ENCODE data around the gene PLOD1.
"Not testable (repeated sequence)": the region's sequence is repeated elsewhere in the genome, so short reads cannot be mapped to it uniquely, and the experiment has no call there.

Gene PLOD1

GRCh38 chr1:11918799-11919519, 15.6 kb upstream of the PLOD1 start:
- no peaks in the 10 kb centered on the region for H3K27me3 ChIP-seq (ENCODE audit: control insufficient read depth, insufficient read depth, low read length)
- peaks cover 11% of the 10 kb centered on the region for H3K4me1 ChIP-seq (ENCODE audit: control insufficient read depth, insufficient read depth, low read length)
- H3K9ac ChIP-seq (ENCODE audit: low read length) = no peak overlapping the region
- H3K36me3 ChIP-seq (ENCODE audit: control insufficient read depth, insufficient read depth, low read length) = no peaks in the 10 kb centered on the region
- H3K9me3 ChIP-seq (ENCODE audit: control insufficient read depth, low read length) = no peaks in the 10 kb centered on the region
- no peak overlapping the region for H3K4me3 ChIP-seq (ENCODE audit: low read length)

GRCh38 chr1:11919621-11920020, 14.9 kb upstream of the PLOD1 start:
- H3K4me1 ChIP-seq (ENCODE audit: control insufficient read depth, insufficient read depth, low read length) = peaks cover 17% of the 10 kb centered on the region
- no peak overlapping the region for H3K4me3 ChIP-seq (ENCODE audit: low read length)
- H3K27me3 ChIP-seq (ENCODE audit: control insufficient read depth, insufficient read depth, low read length) = no peaks in the 10 kb centered on the region
- no peak overlapping the region for H3K9ac ChIP-seq (ENCODE audit: low read length)
- no peaks in the 10 kb centered on the region for H3K36me3 ChIP-seq (ENCODE audit: control insufficient read depth, insufficient read depth, low read length)
- no peaks in the 10 kb centered on the region for H3K9me3 ChIP-seq (ENCODE audit: control insufficient read depth, low read length)

GRCh38 chr1:11920239-11920903, 14.1 kb upstream of the PLOD1 start:
- Histone ChIP-seq H3K36me3 (ENCODE audit: control insufficient read depth, insufficient read depth, low read length) (no peaks in the 10 kb centered on the region), H3K27me3 (ENCODE audit: control insufficient read depth, insufficient read depth, low read length) (no peaks in the 10 kb centered on the region), H3K9me3 (ENCODE audit: control insufficient read depth, low read length) (no peaks in the 10 kb centered on the region), H3K4me3 (ENCODE audit: low read length) (no peak overlapping the region), H3K9ac (ENCODE audit: low read length) (peak overlapping the region; percentile 33), H3K4me1 (ENCODE audit: control insufficient read depth, insufficient read depth, low read length) (peaks cover 23% of the 10 kb centered on the region)

DNA sequence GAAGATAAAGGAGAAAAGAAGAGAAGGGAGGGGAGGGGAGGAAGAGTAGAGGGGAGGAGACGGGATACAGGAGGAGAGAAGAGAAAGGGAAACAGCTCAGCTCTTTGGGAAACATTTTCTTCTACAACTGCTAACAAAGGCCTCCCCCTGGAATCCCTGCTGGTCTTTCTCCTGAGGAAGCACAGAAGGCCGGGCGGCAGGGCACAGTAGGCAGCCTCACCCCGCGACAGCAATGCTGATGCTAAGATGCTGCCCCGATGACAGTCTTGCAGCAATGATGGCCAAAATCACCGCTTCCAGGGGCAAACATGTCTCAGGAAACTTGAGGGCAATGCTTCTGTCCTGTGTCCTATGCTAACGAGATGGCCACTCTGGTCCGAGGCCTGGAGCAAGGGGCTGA, 13.5 kb upstream of the PLOD1 start:
- H3K36me3 ChIP-seq (ENCODE audit: control insufficient read depth, insufficient read depth, low read length) = no peaks in the 10 kb centered on the region

GRCh38 chr1:11923069-11923826, 11.3 kb upstream of the PLOD1 start:
- Histone ChIP-seq H3K4me1 (ENCODE audit: control insufficient read depth, insufficient read depth, low read length) (peaks cover 23% of the 10 kb centered on the region), H3K27me3 (ENCODE audit: control insufficient read depth, insufficient read depth, low read length) (no peaks in the 10 kb centered on the region), H3K9ac (ENCODE audit: low read length) (no peak overlapping the region), H3K9me3 (ENCODE audit: control insufficient read depth, low read length) (no peaks in the 10 kb centered on the region), H3K36me3 (ENCODE audit: control insufficient read depth, insufficient read depth, low read length) (no peaks in the 10 kb centered on the region), H3K4me3 (ENCODE audit: low read length) (no peak overlapping the region)

More for the DNA sequence above, 13.5 kb upstream of the PLOD1 start:
- H3K27me3 ChIP-seq (ENCODE audit: control insufficient read depth, insufficient read depth, low read length) = no peaks in the 10 kb centered on the region
- H3K9ac ChIP-seq (ENCODE audit: low read length) = no peak overlapping the region
- no peak overlapping the region for H3K4me3 ChIP-seq (ENCODE audit: low read length)
- H3K9me3 ChIP-seq (ENCODE audit: control insufficient read depth, low read length) = no peaks in the 10 kb centered on the region
- H3K4me1 ChIP-seq (ENCODE audit: control insufficient read depth, insufficient read depth, low read length) = peaks cover 23% of the 10 kb centered on the region

DNA sequence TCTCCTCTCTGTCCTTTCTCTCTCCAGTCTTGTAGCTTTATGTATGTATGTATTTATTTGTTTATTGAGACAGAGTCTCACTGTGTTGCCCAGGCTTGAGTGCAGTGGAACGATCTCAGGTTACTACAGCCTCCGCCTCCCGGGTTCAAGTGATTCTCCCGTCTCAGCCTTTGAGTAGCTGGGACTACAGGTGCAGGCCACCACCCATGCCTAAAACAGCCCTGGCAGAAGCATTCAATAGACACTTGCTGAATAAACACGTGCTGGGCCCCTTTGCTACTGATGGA, 10.7 kb upstream of the PLOD1 start:
- no peaks in the 10 kb centered on the region for H3K9me3 ChIP-seq (ENCODE audit: control insufficient read depth, low read length)
- no peaks in the 10 kb centered on the region for H3K27me3 ChIP-seq (ENCODE audit: control insufficient read depth, insufficient read depth, low read length)
- no peak overlapping the region for H3K4me3 ChIP-seq (ENCODE audit: low read length)
- H3K4me1 ChIP-seq (ENCODE audit: control insufficient read depth, insufficient read depth, low read length) = peaks cover 23% of the 10 kb centered on the region
- H3K9ac ChIP-seq (ENCODE audit: low read length) = peak overlapping the region; percentile 9
- H3K36me3 ChIP-seq (ENCODE audit: control insufficient read depth, insufficient read depth, low read length) = no peaks in the 10 kb centered on the region

DNA sequence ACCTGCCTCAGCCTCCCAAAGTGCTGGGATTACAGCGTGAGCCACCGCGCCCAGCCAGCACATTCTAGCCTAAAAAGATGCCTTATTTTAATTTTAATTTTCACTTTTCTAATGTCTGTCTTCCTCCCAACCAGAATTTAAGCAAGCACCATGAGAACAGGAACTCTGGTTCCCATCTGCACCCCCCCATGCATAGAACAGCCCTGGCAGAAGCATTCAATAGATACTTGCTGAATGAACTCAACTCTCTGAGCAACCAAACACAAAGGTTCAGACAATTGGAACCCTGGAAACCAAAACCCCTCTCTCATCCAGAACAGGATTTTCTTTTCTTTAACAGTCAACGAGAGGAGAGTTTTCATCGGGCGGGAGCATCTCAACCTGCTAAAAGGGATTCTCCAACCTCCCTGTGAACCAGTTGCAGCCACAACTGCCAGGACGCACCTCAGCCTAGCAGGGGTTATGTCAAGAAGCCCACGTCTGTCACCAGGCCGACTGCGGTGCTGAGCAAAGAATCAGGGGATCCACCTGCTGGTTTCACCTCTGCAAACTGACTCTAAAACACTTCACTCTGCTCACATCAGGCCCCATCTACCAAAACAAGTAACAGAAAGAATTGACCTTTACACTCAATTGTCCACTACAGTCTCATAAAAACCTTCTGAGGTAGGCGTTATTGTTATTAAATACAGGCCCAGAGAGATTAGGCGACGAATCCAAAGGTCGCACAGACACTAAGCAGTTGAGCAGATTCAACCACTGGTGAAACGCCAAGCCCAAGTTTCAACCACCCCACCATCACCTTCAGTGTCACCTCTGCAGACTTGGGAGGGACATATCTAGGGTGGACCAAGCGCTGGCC, 10.0 kb upstream of the PLOD1 start:
- peaks cover 23% of the 10 kb centered on the region for H3K4me1 ChIP-seq (ENCODE audit: control insufficient read depth, insufficient read depth, low read length)
- no peaks in the 10 kb centered on the region for H3K9me3 ChIP-seq (ENCODE audit: control insufficient read depth, low read length)
- H3K27me3 ChIP-seq (ENCODE audit: control insufficient read depth, insufficient read depth, low read length) = no peaks in the 10 kb centered on the region
- H3K9ac ChIP-seq (ENCODE audit: low read length) = peak overlapping the region; percentile 60
- H3K4me3 ChIP-seq (ENCODE audit: low read length) = peak overlapping the region; percentile 57
- no peaks in the 10 kb centered on the region for H3K36me3 ChIP-seq (ENCODE audit: control insufficient read depth, insufficient read depth, low read length)

DNA sequence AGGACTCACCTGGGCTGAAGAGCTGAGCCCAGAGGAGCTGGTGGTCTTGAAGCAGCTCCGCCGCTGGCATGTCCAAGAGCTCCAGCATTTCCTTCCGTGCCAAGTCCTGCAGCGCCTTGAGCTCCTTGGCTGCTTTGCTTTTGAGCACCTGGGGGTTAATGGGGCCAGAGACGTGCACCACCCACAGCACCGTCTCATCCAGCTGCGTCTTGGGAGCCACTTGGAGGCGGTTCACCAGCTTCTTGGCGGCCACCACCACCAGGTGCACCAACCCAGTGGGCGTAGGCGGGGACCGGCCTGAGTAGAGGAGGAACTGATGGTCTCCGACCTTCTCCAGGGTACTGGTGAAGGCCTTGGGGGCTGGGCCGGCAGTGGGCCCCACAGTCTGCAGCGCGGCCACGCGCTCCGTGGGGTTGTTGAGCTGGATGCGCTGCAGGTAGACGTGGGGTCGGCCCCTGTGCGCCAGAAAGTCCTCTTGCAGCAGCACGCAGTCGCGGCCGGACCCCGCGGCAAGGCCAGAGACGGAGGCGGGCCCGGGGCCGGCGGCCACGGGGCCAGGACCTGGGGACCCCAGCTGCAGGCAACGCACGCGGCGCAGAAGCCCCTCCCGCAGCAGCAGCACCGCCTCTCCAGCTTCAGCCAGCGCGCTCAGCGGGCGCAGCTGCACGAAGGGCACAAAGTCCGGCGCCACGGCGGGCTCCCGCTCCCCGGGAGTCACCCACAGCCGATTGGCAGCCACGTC, 9.2 kb upstream of the PLOD1 start:
- not testable (repeated sequence) for H3K27me3 ChIP-seq (ENCODE audit: control insufficient read depth, insufficient read depth, low read length); H3K9me3 ChIP-seq (ENCODE audit: control insufficient read depth, low read length); H3K36me3 ChIP-seq (ENCODE audit: control insufficient read depth, insufficient read depth, low read length)
- Histone ChIP-seq H3K4me1 (ENCODE audit: control insufficient read depth, insufficient read depth, low read length) (peaks cover 27% of the 10 kb centered on the region), H3K4me3 (ENCODE audit: low read length) (peak overlapping the region; percentile 57), H3K9ac (ENCODE audit: low read length) (peak overlapping the region; percentile 60)

DNA sequence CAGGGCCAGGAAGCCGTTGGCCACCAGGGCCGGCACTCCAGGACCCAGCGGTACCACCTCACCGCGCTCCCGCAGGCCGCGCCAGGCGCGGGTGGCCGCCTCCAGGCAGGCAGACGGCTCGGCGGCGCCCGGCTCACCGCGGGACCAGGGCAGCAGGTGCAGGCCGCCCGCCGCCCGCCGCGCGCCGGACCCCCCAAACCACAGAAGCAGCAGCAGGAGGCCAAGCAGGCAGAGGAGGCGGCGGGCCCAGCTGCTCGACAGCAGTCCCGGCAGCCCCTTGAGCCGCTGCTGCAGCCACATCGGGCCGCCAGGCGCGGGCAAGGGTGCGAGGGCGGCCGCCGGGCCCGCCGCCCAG, 8.6 kb upstream of the PLOD1 start:
- H3K27me3 ChIP-seq (ENCODE audit: control insufficient read depth, insufficient read depth, low read length) = no peaks in the 10 kb centered on the region
- no peak overlapping the region for H3K4me3 ChIP-seq (ENCODE audit: low read length)
- H3K9me3 ChIP-seq (ENCODE audit: control insufficient read depth, low read length) = no peaks in the 10 kb centered on the region
- no peak overlapping the region for H3K9ac ChIP-seq (ENCODE audit: low read length)
- H3K4me1 ChIP-seq (ENCODE audit: control insufficient read depth, insufficient read depth, low read length) = peaks cover 24% of the 10 kb centered on the region
- no peaks in the 10 kb centered on the region for H3K36me3 ChIP-seq (ENCODE audit: control insufficient read depth, insufficient read depth, low read length)

DNA sequence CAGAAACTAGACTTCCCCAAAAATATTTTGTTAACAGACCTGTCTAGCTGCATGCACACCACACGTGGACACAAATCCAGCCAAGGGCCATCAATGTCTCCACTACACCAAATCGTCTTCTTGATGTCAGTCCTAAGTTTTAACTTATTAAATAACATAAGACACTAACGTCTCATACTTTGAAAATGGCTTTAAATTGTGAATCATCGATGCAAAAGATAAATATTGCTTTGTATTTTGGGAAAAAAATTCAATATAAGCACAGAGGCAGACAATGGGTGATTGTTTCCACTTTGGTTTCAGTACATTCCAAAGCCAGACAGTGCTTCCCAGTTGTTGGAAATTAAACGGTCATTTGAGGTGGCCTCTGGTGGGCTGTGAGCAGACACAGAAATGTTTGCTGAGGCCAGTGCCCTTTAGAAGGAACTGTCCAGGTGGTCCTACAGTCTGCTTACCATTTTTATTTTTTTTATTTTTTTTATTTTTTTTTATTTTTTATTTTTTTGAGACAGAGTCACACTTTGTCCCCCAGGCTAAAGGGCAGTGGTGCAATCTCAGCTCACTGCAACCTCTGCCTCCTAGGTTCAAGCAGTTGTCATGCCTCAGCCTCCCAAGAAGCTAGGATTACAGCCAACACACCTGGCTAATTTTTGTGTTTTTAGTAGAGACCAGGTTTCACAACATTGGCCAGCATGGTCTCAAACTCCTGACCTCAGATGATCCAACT, 6.5 kb upstream of the PLOD1 start:
- H3K9me3 ChIP-seq (ENCODE audit: control insufficient read depth, low read length) = no peaks in the 10 kb centered on the region
- no peak overlapping the region for H3K9ac ChIP-seq (ENCODE audit: low read length)
- no peak overlapping the region for H3K4me3 ChIP-seq (ENCODE audit: low read length)
- H3K27me3 ChIP-seq (ENCODE audit: control insufficient read depth, insufficient read depth, low read length) = no peaks in the 10 kb centered on the region
- H3K36me3 ChIP-seq (ENCODE audit: control insufficient read depth, insufficient read depth, low read length) = no peaks in the 10 kb centered on the region
- H3K4me1 ChIP-seq (ENCODE audit: control insufficient read depth, insufficient read depth, low read length) = peaks cover 24% of the 10 kb centered on the region

- H3K9me3 ChIP-seq (ENCODE audit: control insufficient read depth, low read length) = no peaks in the 10 kb centered on the region
- H3K9ac ChIP-seq (ENCODE audit: low read length) = peak overlapping the region; percentile 50
- H3K4me1 ChIP-seq (ENCODE audit: control insufficient read depth, insufficient read depth, low read length) = peaks cover 16% of the 10 kb centered on the region
- no peaks in the 10 kb centered on the region for H3K27me3 ChIP-seq (ENCODE audit: control insufficient read depth, insufficient read depth, low read length)
- H3K4me3 ChIP-seq (ENCODE audit: low read length) = no peak overlapping the region
- no peaks in the 10 kb centered on the region for H3K36me3 ChIP-seq (ENCODE audit: control insufficient read depth, insufficient read depth, low read length)
These were observed 4.7 kb upstream of the PLOD1 start for GRCh38 chr1:11929849-11930248.
